ENCODE measurements around the gene INPP4B.
A peak's percentile ranks its signal among the peaks of the same experiment; 100 is the strongest.

Gene INPP4B

GRCh38 chr4:142331132-142331531 lies 515.0 kb downstream of the INPP4B start:
- H3K27ac ChIP-seq (ENCODE audit: low read depth, low read length): no peak overlapping the region

GRCh38 chr4:142330311-142330710 lies 515.8 kb downstream of the INPP4B start:
- Histone ChIP-seq H3K36me3 (ENCODE audit: control insufficient read depth in 1 of 2, insufficient read depth in 2 of 2, low read length in 2 of 2) (no peaks in the 10 kb centered on the region), H3K27ac (ENCODE audit: low read depth, low read length) (no peak overlapping the region), H3K4me1 (ENCODE audit: control insufficient read depth in 1 of 2, insufficient read depth in 2 of 2, low read length in 2 of 2) (no peaks in the 10 kb centered on the region), H3K4me3 (ENCODE audit: low read depth in 1 of 2, low read length in 2 of 2) (no peak overlapping the region), H3K27me3 (ENCODE audit: control insufficient read depth in 1 of 2, insufficient read depth in 2 of 2, low read length in 2 of 2) (no peaks in the 10 kb centered on the region), H3K9me3 (ENCODE audit: control insufficient read depth in 1 of 2, low read length in 2 of 2) (no peaks in the 10 kb centered on the region), H3K9ac (ENCODE audit: low read depth in 1 of 2, low read length in 2 of 2) (no peak overlapping the region)

More at GRCh38 chr4:142331132-142331531, 515.0 kb downstream of the INPP4B start:
- Histone ChIP-seq H3K4me3 (ENCODE audit: low read depth in 1 of 2, low read length in 2 of 2) (no peak overlapping the region), H3K9me3 (ENCODE audit: control insufficient read depth in 1 of 2, low read length in 2 of 2) (peaks cover 0 to 3% of the 10 kb centered on the region in 2 donors), H3K36me3 (ENCODE audit: control insufficient read depth in 1 of 2, insufficient read depth in 2 of 2, low read length in 2 of 2) (no peaks in the 10 kb centered on the region), H3K9ac (ENCODE audit: low read depth in 1 of 2, low read length in 2 of 2) (no peak overlapping the region), H3K4me1 (ENCODE audit: control insufficient read depth in 1 of 2, insufficient read depth in 2 of 2, low read length in 2 of 2) (no peaks in the 10 kb centered on the region), H3K27me3 (ENCODE audit: control insufficient read depth in 1 of 2, insufficient read depth in 2 of 2, low read length in 2 of 2) (no peaks in the 10 kb centered on the region)

DNA sequence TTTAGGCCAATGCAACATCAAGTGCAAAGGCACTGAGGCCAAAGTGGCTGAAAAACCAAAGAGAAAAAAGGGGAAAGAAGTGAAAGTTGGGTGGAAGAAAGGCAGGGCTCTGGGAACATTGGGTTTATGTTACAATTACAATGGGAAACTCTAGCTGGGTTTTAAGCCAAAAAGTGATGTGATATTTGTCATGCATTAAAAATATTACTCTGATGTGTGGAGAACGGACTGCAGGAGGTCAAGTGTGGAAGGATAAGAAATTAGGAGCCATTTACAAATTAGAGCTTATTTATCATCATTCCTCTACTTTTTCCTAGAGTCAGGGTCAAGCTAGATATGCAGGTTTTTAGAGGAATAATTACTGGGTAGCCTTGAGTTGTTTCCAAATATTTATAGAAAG lies 516.8 kb downstream of the INPP4B start:
- H3K9ac ChIP-seq (ENCODE audit: low read depth in 1 of 2, low read length in 2 of 2): no peak overlapping the region
- no peak overlapping the region for H3K4me3 ChIP-seq (ENCODE audit: low read depth in 1 of 2, low read length in 2 of 2)
- no peaks in the 10 kb centered on the region for H3K9me3 ChIP-seq (ENCODE audit: control insufficient read depth in 1 of 2, low read length in 2 of 2)
- no peaks in the 10 kb centered on the region for H3K4me1 ChIP-seq (ENCODE audit: control insufficient read depth in 1 of 2, insufficient read depth in 2 of 2, low read length in 2 of 2)
- no peaks in the 10 kb centered on the region for H3K27me3 ChIP-seq (ENCODE audit: control insufficient read depth in 1 of 2, insufficient read depth in 2 of 2, low read length in 2 of 2)
- H3K27ac ChIP-seq (ENCODE audit: low read depth, low read length): no peak overlapping the region
- H3K36me3 ChIP-seq (ENCODE audit: control insufficient read depth in 1 of 2, insufficient read depth in 2 of 2, low read length in 2 of 2): no peaks in the 10 kb centered on the region

- no peaks in the 10 kb centered on the region for H3K27me3 ChIP-seq (ENCODE audit: control insufficient read depth in 1 of 2, insufficient read depth in 2 of 2, low read length in 2 of 2)
- H3K9ac ChIP-seq (ENCODE audit: low read depth in 1 of 2, low read length in 2 of 2): no peak overlapping the region
- no peak overlapping the region for H3K27ac ChIP-seq (ENCODE audit: low read depth, low read length)
- no peaks in the 10 kb centered on the region for H3K4me1 ChIP-seq (ENCODE audit: control insufficient read depth in 1 of 2, insufficient read depth in 2 of 2, low read length in 2 of 2)
- H3K4me3 ChIP-seq (ENCODE audit: low read depth in 1 of 2, low read length in 2 of 2): no peak overlapping the region
- H3K9me3 ChIP-seq (ENCODE audit: control insufficient read depth in 1 of 2, low read length in 2 of 2): no peaks in the 10 kb centered on the region
- no peaks in the 10 kb centered on the region for H3K36me3 ChIP-seq (ENCODE audit: control insufficient read depth in 1 of 2, insufficient read depth in 2 of 2, low read length in 2 of 2)
Observed at GRCh38 chr4:142326181-142326580, 519.9 kb downstream of the INPP4B start.

- no peaks in the 10 kb centered on the region for H3K36me3 ChIP-seq (ENCODE audit: control insufficient read depth in 1 of 2, insufficient read depth in 2 of 2, low read length in 2 of 2)
- H3K27ac ChIP-seq (ENCODE audit: low read depth, low read length): no peak overlapping the region
- H3K4me3 ChIP-seq (ENCODE audit: low read depth in 1 of 2, low read length in 2 of 2): no peak overlapping the region
- H3K27me3 ChIP-seq (ENCODE audit: control insufficient read depth in 1 of 2, insufficient read depth in 2 of 2, low read length in 2 of 2): no peaks in the 10 kb centered on the region
- no peaks in the 10 kb centered on the region for H3K4me1 ChIP-seq (ENCODE audit: control insufficient read depth in 1 of 2, insufficient read depth in 2 of 2, low read length in 2 of 2)
- no peaks in the 10 kb centered on the region for H3K9me3 ChIP-seq (ENCODE audit: control insufficient read depth in 1 of 2, low read length in 2 of 2)
- no peak overlapping the region for H3K9ac ChIP-seq (ENCODE audit: low read depth in 1 of 2, low read length in 2 of 2)
Observed at GRCh38 chr4:142324572-142324971, 521.5 kb downstream of the INPP4B start.

DNA sequence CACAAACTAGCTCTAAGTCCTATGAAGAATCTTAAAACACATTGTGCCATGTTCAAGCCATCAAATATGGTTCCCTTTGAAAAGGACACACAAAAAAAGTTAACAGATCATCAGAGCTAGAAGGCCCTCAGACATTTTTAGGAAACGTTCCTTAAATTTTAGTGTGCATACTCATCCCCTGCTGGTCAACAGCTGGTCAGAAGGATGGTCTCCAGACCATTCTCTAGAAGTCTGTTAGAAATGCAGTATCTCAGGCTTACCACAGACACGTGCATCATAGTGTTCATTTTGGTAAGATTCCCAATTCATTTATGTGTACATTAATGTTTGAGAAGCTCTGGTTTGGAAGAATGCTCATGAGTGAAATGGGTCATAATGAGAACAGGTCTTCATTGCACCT lies 523.1 kb downstream of the INPP4B start:
- Histone ChIP-seq H3K27me3 (ENCODE audit: control insufficient read depth in 1 of 2, insufficient read depth in 2 of 2, low read length in 2 of 2) (no peaks in the 10 kb centered on the region), H3K36me3 (ENCODE audit: control insufficient read depth in 1 of 2, insufficient read depth in 2 of 2, low read length in 2 of 2) (no peaks in the 10 kb centered on the region), H3K27ac (ENCODE audit: low read depth, low read length) (no peak overlapping the region), H3K9ac (ENCODE audit: low read depth in 1 of 2, low read length in 2 of 2) (no peak overlapping the region), H3K4me3 (ENCODE audit: low read depth in 1 of 2, low read length in 2 of 2) (no peak overlapping the region), H3K4me1 (ENCODE audit: control insufficient read depth in 1 of 2, insufficient read depth in 2 of 2, low read length in 2 of 2) (no peaks in the 10 kb centered on the region), H3K9me3 (ENCODE audit: control insufficient read depth in 1 of 2, low read length in 2 of 2) (no peaks in the 10 kb centered on the region)

DNA sequence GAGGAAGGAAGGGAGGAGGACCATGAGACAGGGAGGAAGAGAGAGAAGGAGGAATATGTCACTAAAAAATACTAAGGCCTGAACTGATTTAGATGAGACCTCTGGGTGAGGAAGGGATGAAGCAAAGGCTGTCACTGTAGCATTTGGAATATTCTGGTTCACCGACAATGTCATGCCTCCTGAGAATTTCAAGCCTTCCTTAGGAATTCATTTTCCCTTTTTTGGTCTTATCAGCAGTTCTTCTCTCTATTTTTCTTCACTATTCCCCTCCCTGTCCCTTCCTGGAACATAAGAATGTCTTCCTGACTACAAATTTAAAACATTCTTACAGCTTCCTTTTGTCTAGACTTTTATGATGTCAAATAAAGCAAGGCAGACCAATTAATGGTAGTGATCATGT lies 527.8 kb downstream of the INPP4B start:
- Histone ChIP-seq H3K4me1 (ENCODE audit: control insufficient read depth in 1 of 2, insufficient read depth in 2 of 2, low read length in 2 of 2) (peaks cover 15 to 20% of the 10 kb centered on the region in 2 donors), H3K9me3 (ENCODE audit: control insufficient read depth in 1 of 2, low read length in 2 of 2) (no peaks in the 10 kb centered on the region), H3K27me3 (ENCODE audit: control insufficient read depth in 1 of 2, insufficient read depth in 2 of 2, low read length in 2 of 2) (no peaks in the 10 kb centered on the region), H3K36me3 (ENCODE audit: control insufficient read depth in 1 of 2, insufficient read depth in 2 of 2, low read length in 2 of 2) (no peaks in the 10 kb centered on the region), H3K4me3 (ENCODE audit: low read depth in 1 of 2, low read length in 2 of 2) (no peak overlapping the region), H3K9ac (ENCODE audit: low read depth in 1 of 2, low read length in 2 of 2) (no peak overlapping the region), H3K27ac (ENCODE audit: low read depth, low read length) (no peak overlapping the region)

DNA sequence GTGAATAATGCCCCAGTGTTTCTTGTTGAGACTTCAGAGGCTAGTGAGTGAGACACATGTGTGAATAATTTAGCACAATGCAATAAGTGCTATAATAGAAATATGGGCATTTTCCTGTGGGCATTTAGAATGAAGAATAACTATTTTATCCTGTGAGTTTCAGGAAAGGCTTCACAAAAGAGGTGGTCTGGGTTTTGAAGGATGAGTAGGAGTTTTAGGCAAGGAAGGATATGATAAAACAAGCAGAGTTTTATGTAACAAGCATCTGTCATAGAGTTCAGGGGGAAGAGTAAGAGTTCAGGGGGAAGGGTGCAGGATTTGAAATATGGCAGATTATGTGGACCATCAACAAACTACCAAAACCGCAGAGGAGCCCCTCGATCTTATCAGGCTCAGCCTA lies 529.2 kb downstream of the INPP4B start:
- Histone ChIP-seq H3K4me1 (ENCODE audit: control insufficient read depth in 1 of 2, insufficient read depth in 2 of 2, low read length in 2 of 2) (peaks cover 15 to 20% of the 10 kb centered on the region in 2 donors), H3K36me3 (ENCODE audit: control insufficient read depth in 1 of 2, insufficient read depth in 2 of 2, low read length in 2 of 2) (peaks cover 0 to 3% of the 10 kb centered on the region in 2 donors), H3K9me3 (ENCODE audit: control insufficient read depth in 1 of 2, low read length in 2 of 2) (no peaks in the 10 kb centered on the region), H3K9ac (ENCODE audit: low read depth in 1 of 2, low read length in 2 of 2) (no peak overlapping the region), H3K27me3 (ENCODE audit: control insufficient read depth in 1 of 2, insufficient read depth in 2 of 2, low read length in 2 of 2) (no peaks in the 10 kb centered on the region), H3K27ac (ENCODE audit: low read depth, low read length) (no peak overlapping the region), H3K4me3 (ENCODE audit: low read depth in 1 of 2, low read length in 2 of 2) (no peak overlapping the region)

DNA sequence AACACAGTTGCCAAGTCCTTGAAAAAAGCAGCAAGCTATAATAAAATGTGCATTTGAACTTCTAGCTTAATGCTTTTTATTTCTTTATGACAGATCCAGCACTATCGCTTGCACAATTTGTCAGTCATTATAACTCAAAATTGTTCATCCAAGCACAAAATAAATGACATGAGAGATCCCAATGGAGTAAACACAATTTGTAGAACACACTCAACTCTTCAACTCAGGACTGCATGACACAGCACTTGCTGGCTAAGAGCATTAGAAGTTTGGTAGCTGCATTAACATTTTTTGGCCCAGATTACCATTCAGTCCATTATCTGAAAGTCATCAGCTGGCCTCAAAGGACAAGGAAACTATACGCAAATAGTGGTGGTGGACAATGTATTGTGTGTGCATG lies 530.1 kb downstream of the INPP4B start:
- Histone ChIP-seq H3K27ac (ENCODE audit: low read depth, low read length) (no peak overlapping the region), H3K9me3 (ENCODE audit: control insufficient read depth in 1 of 2, low read length in 2 of 2) (no peaks in the 10 kb centered on the region), H3K4me1 (ENCODE audit: control insufficient read depth in 1 of 2, insufficient read depth in 2 of 2, low read length in 2 of 2) (peaks cover 15 to 20% of the 10 kb centered on the region in 2 donors), H3K9ac (ENCODE audit: low read depth in 1 of 2, low read length in 2 of 2) (no peak overlapping the region), H3K36me3 (ENCODE audit: control insufficient read depth in 1 of 2, insufficient read depth in 2 of 2, low read length in 2 of 2) (peaks cover 0 to 3% of the 10 kb centered on the region in 2 donors), H3K27me3 (ENCODE audit: control insufficient read depth in 1 of 2, insufficient read depth in 2 of 2, low read length in 2 of 2) (no peaks in the 10 kb centered on the region), H3K4me3 (ENCODE audit: low read depth in 1 of 2, low read length in 2 of 2) (no peak overlapping the region)

DNA sequence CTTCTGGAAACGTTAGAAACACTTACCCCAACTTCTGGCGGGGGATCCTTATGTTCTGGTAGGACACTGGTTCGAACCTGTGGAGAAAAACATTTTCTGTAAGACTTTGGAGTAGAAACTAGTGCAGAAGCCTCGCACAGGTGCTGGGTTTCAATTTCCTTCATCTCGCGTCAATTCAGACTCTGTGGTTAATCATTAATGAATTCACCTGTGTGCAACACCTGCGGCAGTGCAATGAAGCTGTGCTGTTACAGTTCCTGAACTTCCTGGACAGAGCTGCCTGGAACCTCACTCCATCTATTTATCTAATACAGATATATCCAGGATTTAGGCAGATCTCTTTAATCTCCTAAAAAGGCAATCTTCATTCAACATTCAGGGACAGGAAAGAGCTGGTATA lies 531.4 kb downstream of the INPP4B start:
- H3K9ac ChIP-seq (ENCODE audit: low read depth in 1 of 2, low read length in 2 of 2): no peak overlapping the region
- no peaks in the 10 kb centered on the region for H3K27me3 ChIP-seq (ENCODE audit: control insufficient read depth in 1 of 2, insufficient read depth in 2 of 2, low read length in 2 of 2)
- peaks cover 0 to 3% of the 10 kb centered on the region in 2 donors for H3K36me3 ChIP-seq (ENCODE audit: control insufficient read depth in 1 of 2, insufficient read depth in 2 of 2, low read length in 2 of 2)
- H3K4me3 ChIP-seq (ENCODE audit: low read depth in 1 of 2, low read length in 2 of 2): peak overlapping the region; percentile 19 to 46
- H3K4me1 ChIP-seq (ENCODE audit: control insufficient read depth in 1 of 2, insufficient read depth in 2 of 2, low read length in 2 of 2): peaks cover 15 to 20% of the 10 kb centered on the region in 2 donors
- no peak overlapping the region for H3K27ac ChIP-seq (ENCODE audit: low read depth, low read length)
- no peaks in the 10 kb centered on the region for H3K9me3 ChIP-seq (ENCODE audit: control insufficient read depth in 1 of 2, low read length in 2 of 2)

GRCh38 chr4:142314247-142314646 lies 531.9 kb downstream of the INPP4B start:
- Histone ChIP-seq H3K36me3 (ENCODE audit: control insufficient read depth in 1 of 2, insufficient read depth in 2 of 2, low read length in 2 of 2) (peaks cover 0 to 3% of the 10 kb centered on the region in 2 donors), H3K9me3 (ENCODE audit: control insufficient read depth in 1 of 2, low read length in 2 of 2) (no peaks in the 10 kb centered on the region), H3K4me3 (ENCODE audit: low read depth in 1 of 2, low read length in 2 of 2) (peak overlapping the region; percentile 19 to 46), H3K4me1 (ENCODE audit: control insufficient read depth in 1 of 2, insufficient read depth in 2 of 2, low read length in 2 of 2) (peaks cover 15 to 20% of the 10 kb centered on the region in 2 donors), H3K9ac (ENCODE audit: low read depth in 1 of 2, low read length in 2 of 2) (no peak overlapping the region), H3K27ac (ENCODE audit: low read depth, low read length) (no peak overlapping the region), H3K27me3 (ENCODE audit: control insufficient read depth in 1 of 2, insufficient read depth in 2 of 2, low read length in 2 of 2) (no peaks in the 10 kb centered on the region)

All from duodenal mucosa (tissue), 2 donors.